HL-60 (cell line): Measurements from ENCODE around the gene CIAO1.

ENCODE experiments used
- DNase-seq, 2 experiments: peaks; one replicate each; pipeline ENCODE4 v3.0.0-alpha.2; 2010 to 2020; ENCODE audit warnings: low read depth in 1 of 2, low spot score in 1 of 2
- H3K27ac ChIP-seq: fragments of 250-450 bp; sonication (Bioruptor Pico); replicated peaks from 2 replicates; pipeline ENCODE4 v1.5.1; 2020; ENCODE audit warnings: mild to moderate bottlenecking, moderate library complexity
- H3K27me3 ChIP-seq: fragments of 250-450 bp; sonication (Bioruptor Pico); 2 replicates; pipeline ENCODE4 v1.5.1; 2021; ENCODE audit warnings: mild to moderate bottlenecking, moderate library complexity; ENCODE audit not compliant: insufficient read depth, poor library complexity, severe bottlenecking
- H3K4me3 ChIP-seq: replicated peaks from 2 replicates; pipeline ENCODE4 v1.5.1; 2011; ENCODE audit warnings: mild to moderate bottlenecking, control low read depth, low read length; ENCODE audit not compliant: insufficient read depth
- CTCF ChIP-seq: IDR thresholded peaks from one replicate; pipeline ENCODE4 v1.5.1; 2011; ENCODE audit warnings: low read length, control low read depth, inconsistent platforms; ENCODE audit not compliant: insufficient read depth
- GABPA ChIP-seq: IDR thresholded peaks from 2 replicates; pipeline ENCODE4 v1.6.1; 2012; ENCODE audit warnings: low read depth
- POLR2AphosphoS5 ChIP-seq: IDR thresholded peaks from 2 replicates; pipeline ENCODE4 v1.6.1; 2012; ENCODE audit warnings: low read depth
- SPI1 ChIP-seq: IDR thresholded peaks from 2 replicates; pipeline ENCODE4 v1.6.1; 2012; ENCODE audit warnings: low read depth, mild to moderate bottlenecking, borderline replicate concordance
- TF ChIP-seq, protein P1 (sequence below): IDR thresholded peaks from 2 replicates; pipeline ENCODE4 v1.6.1; 2012; ENCODE audit warnings: low read depth; ENCODE audit not compliant: insufficient replicate concordance

The CIAO1 gene

GRCh38 chr2:96239745-96240264 is 26.2 kb upstream of the CIAO1 start:
- Histone ChIP-seq H3K4me3 (no peak overlapping the region), H3K27me3 (no peaks in the 10 kb centered on the region), H3K27ac (peak overlapping the region; percentile 80; the same call in 1 of the 2 replicates)
- no peak for DNase-seq
- TF ChIP-seq GABPA (no peak), CTCF (no peak), SPI1 (no peak), POLR2AphosphoS5 (no peak)
- TF ChIP-seq, protein P1, sequence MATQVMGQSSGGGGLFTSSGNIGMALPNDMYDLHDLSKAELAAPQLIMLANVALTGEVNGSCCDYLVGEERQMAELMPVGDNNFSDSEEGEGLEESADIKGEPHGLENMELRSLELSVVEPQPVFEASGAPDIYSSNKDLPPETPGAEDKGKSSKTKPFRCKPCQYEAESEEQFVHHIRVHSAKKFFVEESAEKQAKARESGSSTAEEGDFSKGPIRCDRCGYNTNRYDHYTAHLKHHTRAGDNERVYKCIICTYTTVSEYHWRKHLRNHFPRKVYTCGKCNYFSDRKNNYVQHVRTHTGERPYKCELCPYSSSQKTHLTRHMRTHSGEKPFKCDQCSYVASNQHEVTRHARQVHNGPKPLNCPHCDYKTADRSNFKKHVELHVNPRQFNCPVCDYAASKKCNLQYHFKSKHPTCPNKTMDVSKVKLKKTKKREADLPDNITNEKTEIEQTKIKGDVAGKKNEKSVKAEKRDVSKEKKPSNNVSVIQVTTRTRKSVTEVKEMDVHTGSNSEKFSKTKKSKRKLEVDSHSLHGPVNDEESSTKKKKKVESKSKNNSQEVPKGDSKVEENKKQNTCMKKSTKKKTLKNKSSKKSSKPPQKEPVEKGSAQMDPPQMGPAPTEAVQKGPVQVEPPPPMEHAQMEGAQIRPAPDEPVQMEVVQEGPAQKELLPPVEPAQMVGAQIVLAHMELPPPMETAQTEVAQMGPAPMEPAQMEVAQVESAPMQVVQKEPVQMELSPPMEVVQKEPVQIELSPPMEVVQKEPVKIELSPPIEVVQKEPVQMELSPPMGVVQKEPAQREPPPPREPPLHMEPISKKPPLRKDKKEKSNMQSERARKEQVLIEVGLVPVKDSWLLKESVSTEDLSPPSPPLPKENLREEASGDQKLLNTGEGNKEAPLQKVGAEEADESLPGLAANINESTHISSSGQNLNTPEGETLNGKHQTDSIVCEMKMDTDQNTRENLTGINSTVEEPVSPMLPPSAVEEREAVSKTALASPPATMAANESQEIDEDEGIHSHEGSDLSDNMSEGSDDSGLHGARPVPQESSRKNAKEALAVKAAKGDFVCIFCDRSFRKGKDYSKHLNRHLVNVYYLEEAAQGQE: no peak

- no peaks in the 10 kb centered on the region for H3K27me3 ChIP-seq
- DNase-seq: no peak
- no peak overlapping the region for H3K4me3 ChIP-seq
- TF ChIP-seq, protein P1: no peak
- TF ChIP-seq CTCF: no peak
- no peak for TF ChIP-seq SPI1
- no peak for TF ChIP-seq POLR2AphosphoS5
- no peak for TF ChIP-seq GABPA
- H3K27ac ChIP-seq: peak overlapping the region; percentile 80
Measured at GRCh38 chr2:96240341-96241038, 25.5 kb upstream of the CIAO1 start.

GRCh38 chr2:96241227-96241626 is 24.8 kb upstream of the CIAO1 start:
- DNase-seq: peak in 1 of 2 experiments; percentile 18
- no peaks in the 10 kb centered on the region for H3K27me3 ChIP-seq

More at GRCh38 chr2:96241227-96241626, 24.8 kb upstream of the CIAO1 start:
- no peak for TF ChIP-seq GABPA
- no peak for TF ChIP-seq CTCF
- no peak for TF ChIP-seq SPI1
- TF ChIP-seq POLR2AphosphoS5: no peak
- TF ChIP-seq, protein P1: no peak
- peak overlapping the region; percentile 80 for H3K27ac ChIP-seq
- no peak overlapping the region for H3K4me3 ChIP-seq
